Fibroblast of skin of abdomen (primary cell): Measurements from ENCODE around the gene ANXA5.

ENCODE experiments used
- DNase-seq: peaks from one replicate; pipeline ENCODE4 v3.0.0-alpha.2; 2013

The ANXA5 gene

DNA sequence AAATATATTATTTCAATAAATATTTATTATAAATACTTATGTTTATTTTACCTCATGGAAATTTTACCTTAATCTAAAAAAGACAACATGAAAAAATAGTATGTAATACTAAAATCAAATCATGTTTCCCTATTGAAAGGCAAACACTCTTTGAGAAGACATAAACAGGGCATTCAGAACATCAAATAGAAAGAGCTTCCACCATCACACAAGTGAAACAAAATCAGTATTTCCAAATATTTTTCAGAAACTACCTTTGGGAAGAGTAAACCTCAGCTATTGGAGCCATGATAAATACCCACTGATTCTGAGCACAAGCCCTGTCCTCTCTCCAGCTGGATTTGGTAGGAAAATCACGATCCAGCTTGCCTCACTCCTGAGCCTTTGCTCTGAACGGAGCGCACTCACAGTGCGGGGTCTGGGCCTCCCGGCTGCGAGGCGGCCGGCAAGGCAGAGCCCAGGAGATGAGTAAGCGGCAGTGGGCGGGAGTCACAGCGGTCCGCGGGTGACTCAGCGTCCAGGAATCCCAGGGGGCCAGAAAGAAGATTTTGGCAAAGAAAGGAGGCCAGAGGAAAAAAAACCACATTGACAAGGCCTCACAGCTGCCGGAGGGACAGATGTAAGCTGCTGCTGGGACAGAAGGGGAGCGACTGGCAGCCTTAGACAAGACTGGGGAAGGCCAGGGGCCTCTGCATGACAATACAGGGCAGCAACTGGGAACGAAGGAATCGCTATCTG lies 14.7 kb upstream of the ANXA5 start:
- DNase-seq = peak; percentile 98

DNA sequence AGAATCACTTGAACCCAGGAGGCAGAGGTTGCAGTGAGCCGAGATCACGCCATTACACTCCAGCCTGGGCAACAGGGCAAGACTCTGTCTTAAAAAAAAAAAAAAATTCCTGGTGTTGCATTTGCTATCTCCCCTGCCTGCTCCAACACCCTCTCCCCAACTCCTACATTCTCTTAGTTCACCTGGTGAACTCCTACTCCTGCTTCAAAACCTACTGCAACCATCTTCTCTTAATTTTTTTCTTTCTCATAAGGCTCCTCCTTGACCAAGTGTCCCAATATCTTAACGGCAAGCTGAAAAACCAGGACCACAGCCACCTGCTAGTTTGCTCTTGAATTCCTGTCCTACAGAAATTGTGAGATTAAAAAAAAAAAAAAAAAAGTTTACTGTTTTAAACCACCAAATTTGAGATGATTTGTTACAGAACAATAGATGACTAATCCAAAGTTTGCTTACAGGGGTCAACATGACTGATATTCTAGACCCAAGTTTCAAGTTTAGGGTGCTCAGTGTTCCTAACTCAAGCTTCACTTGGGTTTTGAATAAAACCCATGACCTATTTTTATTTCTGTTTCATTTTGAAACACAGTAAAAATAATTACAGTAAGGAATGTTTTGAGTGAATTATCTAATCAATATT lies 13.1 kb upstream of the ANXA5 start:
- no peak for DNase-seq

DNA sequence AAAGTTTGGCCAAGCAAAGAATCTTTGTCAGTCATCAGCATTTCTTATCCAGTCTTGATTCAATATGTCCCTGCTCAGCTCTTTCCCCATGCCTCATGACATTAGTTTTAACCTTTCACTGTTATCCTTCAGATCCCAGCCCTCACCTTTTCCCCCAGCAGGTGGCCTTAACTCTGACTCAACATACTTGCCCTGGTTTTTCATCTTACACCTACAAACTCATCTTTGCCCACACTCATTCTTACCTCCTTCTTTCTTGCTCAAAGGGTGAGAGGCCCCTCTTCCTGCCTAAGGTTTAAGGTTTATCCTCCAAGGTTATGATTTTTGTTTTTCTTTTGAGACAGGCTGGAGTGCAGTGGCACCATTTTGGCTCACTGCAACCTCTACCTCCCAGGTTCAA lies 10.6 kb upstream of the ANXA5 start:
- DNase-seq = no peak

DNA sequence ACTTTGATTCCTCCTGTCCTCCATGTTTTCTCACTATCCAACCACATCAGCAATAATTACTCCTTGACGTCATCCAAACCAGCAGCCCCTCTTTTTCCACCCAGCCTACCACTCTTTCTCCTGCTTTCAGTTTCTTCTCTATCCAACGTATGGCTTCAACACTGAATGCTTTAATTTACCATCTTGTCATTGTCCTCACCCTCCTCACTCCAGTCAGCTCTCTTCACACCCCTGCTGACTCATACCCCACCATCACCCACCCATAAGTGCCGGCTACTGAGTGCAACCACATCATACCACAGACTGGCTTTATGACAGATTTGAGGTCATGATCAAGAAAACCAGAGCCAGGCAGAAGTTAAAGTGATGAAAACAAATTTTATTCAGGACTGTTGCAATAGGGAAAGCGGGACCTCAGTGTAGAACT lies 9.8 kb upstream of the ANXA5 start:
- DNase-seq = peak; percentile 96

DNA sequence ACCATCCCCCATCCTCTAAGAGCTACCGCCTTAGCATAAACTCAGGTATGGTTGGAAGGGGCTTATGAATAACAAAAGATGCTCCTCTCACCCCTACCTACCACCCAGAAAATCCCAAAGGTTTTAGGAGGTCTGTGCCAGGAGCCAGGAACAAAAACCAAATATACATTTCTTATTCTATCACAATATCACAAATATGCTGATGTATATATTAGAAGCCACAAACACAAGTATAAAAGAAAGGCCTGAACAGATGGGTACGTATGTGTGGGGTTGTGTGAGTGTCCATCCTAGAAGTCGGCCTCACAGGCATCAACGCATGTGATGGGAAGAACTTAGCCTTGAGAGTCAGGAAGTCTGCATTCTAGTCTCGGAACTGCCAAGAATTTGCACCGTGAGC lies 8.7 kb upstream of the ANXA5 start:
- no peak for DNase-seq

DNA sequence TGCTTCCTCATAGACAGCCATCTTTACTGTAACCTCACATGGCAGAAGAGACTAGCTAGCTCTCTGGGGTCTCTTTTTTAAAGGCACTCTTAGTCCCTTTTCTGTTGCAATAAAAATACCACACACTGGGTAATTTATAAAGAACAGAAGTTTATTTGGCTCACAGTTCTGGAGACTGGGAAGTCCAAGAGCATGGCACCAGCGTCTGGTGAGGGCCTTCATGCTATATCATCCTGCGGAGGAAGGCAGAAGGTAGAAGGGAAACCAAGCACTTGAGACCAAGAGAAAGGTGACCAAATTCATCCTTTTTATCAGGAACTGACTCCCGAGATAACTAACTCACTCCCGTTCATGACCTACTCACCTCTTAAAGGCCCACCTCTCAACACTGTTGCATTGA lies 5.4 kb upstream of the ANXA5 start:
- DNase-seq = no peak

DNA sequence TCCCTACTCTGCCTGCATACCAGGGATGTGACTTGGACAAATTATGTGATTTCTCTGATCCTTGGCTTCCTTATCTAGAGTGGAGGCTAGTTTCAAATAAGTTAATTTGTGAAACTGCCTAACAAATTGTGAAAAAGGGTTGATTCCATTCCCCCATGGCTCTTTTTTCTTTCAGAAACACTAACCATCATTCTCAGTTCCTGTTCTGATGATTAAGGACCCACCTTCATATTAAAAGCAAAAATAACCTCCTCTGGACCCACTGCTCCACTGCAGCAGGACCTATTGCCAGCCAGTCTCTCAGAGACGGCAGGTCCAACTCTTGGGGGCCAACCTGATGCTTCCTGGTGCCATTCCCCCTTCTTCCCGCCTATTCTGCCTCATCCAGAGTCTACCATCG lies 4.5 kb upstream of the ANXA5 start:
- no peak for DNase-seq

DNA sequence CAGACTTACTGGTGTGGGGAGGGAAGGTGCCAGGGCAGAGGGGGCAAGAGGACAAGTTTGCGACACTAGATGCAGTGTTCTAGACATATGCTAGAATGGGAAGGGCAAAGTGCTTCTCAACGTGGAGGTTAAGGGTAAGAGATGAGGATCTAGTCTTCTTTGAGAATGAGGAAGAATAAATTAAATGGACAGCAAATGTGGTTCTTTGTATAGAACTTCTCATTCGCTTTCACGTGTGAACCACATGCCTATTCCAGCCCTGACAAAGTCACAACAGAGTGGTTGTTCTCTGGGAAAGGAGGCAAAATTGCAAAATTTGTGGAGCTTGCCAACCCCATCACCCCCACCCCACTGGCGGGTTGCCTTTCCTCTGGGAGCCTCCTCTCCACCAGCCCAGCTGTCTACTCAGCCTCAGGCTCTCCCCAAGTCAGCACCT lies 1.5 kb upstream of the ANXA5 start:
- DNase-seq = no peak

DNA sequence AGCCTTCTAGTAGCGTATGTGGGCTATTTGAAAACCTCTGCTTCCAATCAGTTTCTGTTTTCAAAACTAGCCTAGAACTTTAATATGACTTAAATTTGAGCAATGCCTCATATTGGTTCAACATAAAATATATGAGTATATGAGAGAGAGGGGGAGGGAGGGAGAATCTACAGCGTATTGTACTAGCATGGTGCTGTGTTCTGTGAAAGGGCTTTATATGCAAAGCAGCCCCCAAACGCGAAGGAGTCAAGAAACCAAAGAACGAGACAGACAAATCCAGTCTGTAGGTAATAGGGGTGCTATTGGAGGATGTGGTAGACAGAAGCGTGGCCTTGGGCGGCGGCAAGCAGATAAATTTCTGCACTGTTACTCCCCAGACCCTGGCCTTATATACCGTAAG lies 784 bp upstream of the ANXA5 start:
- DNase-seq = no peak

DNA sequence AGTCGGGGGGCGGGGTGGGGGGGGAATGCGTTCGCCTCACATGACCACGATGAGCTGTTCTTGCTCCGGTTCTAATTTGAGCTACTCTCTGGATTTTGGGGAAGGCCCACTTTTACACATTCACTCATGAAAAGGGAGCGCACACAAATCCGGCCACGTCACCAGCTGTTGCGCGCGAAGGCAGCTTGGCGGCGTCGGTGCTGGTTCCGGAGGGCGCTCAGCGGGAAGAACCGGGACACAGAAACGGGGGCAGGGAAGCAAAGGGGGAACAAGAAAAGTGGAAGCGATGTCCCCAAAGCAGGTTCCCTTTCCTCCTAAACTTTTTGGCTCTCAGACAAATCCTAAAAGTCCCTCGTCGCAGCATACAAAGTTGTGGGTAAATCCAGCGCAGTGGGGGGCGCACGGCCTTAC lies 605 bp downstream of the ANXA5 start:
- peak; percentile 85 for DNase-seq

DNA sequence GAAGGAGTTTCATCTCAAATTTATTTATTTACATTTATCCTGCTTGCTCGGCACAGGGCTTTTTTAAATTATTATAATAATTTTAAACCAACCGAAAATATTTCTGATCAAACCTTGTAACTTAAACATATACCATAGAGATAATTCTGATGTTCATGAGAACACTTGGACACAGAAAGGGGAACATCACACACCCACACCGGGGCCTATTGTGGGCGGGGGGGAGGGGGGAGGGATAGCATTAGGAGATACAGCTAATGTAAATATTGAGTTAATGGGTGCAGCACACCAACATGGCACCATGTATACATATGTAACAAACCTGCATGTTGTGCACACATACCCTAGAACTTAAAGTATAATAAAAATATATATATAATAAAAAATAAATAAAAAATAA lies 2.9 kb downstream of the ANXA5 start:
- no peak for DNase-seq

DNA sequence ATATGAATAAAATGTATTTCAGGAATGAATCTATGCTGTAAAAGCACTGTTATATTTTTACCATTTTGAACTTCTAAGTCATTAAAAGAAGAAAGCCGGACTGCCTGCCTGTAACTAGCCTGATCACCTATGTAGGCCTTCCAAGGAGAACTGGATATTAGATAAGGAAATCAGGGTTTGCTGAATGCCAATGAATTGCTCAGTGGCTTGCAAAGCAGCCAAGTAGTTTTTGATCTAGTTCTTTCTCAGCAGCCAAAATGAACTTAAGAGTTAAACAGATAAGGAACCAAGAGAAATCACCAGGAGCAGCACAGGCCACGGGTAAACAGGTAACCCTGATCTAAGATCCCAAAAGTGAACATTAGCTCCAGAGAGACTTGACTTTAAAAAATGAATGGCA lies 3.3 kb downstream of the ANXA5 start:
- no peak for DNase-seq

DNA sequence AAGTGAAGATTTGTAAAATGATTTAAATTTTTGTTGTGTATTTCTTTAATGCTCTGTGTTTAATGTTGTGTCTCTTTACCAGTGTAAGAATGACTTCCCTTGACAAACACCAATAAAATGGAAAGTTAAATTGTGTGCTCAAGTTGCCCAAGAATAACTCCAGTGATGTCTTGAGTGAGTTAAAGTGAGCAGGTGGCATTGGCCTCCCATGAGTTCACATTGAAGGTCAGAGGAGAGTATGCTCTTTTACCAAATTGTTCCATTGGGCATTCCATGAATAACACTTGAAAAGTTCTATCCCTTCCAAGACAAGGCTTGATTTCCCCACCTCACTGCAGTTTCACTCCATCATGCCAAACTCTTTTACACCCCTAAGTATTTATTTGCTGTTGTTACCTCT lies 4.5 kb downstream of the ANXA5 start:
- DNase-seq = no peak

DNA sequence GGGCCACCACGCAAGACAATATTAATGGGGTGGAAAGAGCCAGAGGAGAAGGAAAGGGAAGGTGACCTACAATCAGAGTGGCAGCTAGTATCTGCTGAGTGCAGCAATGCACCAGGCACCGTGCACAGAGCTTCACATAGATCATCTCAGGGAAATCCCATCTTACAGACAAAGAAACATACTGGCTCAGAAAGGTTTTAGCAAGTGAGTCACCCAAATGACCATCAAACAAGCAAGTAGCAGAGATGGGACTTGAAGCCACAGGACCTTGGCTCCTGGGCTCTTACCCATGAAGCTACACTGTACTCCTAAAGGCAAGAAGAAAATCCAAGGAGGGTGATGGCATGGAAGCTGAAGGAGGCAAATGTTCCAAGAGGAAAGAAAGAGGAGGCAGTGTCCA lies 6.8 kb downstream of the ANXA5 start:
- DNase-seq = peak; percentile 69

DNA sequence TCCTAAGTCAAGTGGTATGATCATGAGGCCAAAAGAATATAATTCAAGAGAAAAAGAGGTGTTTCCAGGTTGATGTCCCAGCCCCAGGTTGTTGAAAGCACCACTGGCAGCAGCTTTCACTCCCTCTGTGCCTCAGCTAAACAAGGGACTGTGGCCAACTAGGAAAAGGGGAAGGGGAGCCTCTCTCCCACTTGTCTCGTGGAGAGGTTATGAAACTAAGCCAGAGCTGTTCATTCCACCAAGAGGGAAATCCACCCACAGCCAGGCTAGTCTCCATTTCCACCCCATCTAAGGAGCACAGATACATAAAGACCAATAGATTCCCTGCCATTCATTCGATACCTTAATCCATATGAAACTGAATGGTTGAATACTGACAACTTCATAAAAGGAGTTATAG lies 8.1 kb downstream of the ANXA5 start:
- DNase-seq = no peak

DNA sequence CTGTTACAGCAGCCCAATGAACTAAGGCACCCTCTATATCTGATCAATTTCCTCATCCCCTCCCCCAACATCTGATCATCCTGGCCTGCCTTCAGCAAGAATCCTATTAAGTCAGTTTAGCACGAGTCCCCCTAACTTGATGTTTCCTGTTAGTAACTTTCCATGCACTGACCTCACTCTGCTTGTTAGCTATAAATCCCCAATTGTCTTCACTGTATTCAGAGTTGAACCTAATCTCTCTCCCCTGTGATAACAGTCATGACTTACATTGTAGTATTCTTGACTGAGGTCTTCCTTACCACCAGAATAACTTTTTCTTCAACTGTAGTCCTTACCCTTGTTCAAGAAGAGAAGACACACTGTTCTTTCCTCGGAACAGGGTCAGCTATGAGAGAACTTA lies 8.5 kb downstream of the ANXA5 start:
- no peak for DNase-seq

DNA sequence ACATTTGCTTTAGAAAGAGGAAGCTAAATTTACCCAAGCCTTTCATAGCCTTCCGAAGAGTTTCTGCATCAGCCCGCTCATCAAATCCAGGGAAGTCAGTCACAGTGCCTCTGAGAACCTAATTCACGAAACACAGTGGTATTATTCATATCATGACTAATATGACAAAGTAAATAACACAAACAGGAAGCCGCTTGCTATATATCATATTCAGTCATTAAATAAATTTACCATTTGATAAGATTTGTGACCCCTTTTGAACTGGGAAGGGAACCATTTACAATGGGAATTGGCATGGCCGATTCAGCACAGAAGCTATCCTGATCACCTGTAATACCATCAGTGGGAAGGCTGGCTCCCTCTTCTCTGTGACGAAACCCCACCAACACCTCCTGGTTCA lies 10.5 kb downstream of the ANXA5 start:
- no peak for DNase-seq

DNA sequence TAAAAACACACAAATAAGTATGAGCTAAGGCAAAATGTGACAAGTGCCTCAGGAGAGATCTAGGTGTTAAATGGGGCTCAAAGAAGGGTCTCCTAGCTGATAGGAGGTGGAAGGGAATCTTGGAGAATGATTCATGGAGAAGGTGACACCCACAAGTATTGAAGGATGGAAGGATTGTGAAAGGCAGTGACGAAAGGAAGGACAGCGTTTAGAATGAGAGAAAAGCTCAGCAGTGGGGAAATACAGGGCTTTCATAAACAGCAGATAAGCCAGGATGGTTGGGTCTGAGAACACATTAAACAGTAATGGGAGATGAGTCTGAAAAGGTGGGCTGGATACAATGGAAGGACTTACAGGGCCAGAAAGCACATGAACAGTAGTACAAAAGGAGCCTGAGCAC lies 11.5 kb downstream of the ANXA5 start:
- no peak for DNase-seq

DNA sequence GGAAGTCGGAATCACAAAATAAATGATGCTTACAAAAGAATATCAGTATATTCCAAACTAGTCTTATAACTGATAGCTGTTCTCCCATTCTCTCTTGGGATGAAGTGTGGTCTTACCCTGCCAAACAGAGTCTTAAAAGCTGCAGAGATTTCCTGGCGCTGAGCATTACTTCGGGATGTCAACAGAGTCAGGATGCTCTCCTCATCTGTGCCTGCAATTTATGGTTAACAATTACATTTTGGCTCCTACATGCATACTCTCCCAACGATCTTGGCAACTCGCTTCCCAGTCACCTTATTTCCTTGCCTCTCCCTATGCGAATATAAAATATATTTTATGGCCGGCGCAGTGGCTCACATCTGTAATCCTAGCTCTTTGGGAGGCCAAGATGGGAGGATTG lies 12.2 kb downstream of the ANXA5 start:
- DNase-seq = no peak

DNA sequence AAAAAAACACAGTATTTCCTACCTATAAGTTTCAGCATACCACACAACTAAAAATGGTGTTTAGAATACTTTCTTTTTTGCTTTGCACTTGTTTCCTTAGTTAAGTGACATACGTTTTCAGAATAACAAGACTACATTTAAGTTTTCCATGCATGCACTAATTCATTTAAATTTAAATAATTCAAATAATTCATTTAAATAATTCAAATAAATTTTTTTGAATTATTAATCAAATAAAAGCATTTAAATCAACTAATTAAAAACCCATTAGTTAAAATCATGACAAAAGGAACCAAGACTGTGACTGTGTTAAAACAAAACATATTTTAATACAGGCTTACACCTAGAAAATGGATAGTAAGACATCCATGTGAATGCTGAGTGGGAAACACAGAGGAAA lies 12.8 kb downstream of the ANXA5 start:
- no peak for DNase-seq

DNA sequence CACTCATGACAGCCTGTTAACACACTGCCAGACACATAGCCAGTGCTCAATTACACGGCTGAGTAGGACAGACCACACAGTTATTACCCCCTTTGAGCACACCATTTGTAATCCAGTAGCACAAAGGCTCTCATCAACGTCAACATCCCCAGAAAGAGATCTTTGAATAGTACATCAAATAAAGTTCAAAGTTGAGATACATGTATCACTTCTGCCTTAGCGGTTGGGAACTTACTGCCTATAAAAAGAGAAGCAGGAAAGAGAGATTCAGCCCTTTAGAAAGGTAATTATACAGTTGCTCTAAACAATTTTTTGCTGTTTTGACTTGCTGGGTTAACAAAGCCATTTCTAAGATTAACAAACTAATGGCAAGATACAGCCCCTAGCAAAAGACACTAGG lies 16.2 kb downstream of the ANXA5 start:
- no peak for DNase-seq

DNA sequence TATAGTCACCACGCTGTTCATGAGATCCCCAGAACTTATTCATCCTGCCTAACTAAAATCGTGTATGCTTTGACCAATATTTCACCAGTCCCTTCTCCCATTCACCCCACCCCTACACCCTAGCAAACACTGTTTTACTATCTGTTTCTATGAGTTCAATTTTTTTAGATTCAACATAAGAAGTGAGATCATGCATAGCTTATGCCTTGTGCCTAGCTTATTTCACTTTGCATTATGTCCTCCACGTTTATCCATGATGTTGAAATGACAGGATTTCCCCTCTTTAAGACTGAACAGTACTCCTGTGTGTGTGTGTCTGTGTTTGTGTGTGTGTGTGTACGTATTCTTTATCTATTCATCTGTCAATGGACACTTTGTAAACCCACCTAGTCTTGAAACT lies 16.8 kb downstream of the ANXA5 start:
- no peak for DNase-seq

DNA sequence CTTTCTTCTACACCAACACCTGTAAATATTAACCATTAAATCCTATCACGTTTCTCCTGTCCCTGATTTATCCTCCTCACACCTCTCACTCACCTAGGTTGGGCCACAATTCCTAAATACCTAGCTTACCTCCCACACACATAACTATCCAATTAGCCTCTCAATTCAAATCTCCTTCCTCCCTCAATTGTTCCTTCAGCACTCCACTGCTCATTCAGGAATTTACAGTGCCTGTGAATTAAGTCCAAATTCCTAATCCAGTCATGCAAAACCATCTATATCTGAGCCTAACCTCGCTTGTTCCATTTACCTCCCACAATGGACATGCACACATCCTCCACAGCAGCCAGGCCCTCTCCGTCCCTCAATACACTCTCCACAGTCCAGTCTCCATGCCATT lies 17.5 kb downstream of the ANXA5 start:
- DNase-seq = no peak

DNA sequence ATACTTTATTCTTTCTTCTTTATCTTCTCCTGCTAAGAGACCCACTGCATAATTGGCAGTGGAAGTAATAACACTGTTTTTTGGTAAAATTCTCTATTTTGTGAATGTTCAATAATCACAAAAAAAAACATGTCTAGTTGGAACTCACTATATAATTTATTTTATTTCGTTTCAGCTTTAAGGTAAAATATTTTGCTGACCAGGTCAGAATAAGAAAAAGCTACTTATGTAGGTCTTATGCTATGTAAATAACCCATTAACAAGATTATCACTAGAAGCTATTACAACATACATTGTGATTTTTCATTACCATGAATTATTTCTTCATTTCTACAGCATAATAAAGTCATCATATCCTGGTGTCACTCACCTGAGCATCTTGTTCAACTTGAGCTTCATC lies 19.3 kb downstream of the ANXA5 start:
- no peak for DNase-seq
